H1 (cell line): Measurements from ENCODE around the gene EXD2. TPM values are rescaled to one million over a fixed set of nuclear protein-coding genes. Genes with fewer than 3 reads are reported as not detected.

Experiments used
- CTCF ChIA-PET: fragments of 300-600 bp; sonication (Branson Sonifier 250); formaldehyde crosslinking; loops from one replicate; lab custom pipeline; 2021; ENCODE audit not compliant: partially characterized antibody; lab: Charles Lee
- POLR2A ChIA-PET: fragments of 300-600 bp; sonication (Branson Sonifier 250); formaldehyde crosslinking; loops from one replicate; lab custom pipeline; 2021; ENCODE audit warnings: inconsistent platforms; ENCODE audit not compliant: partially characterized antibody; lab: Charles Lee
- DNase-seq, 2 experiments: peaks; one replicate each; pipeline versions ENCODE4 v3.0.0 to v3.0.0-alpha.2; 2010 to 2022; ENCODE audit warnings: low spot score in 2 of 2, low read depth in 1 of 2, mixed read lengths in 1 of 2
- FAIRE-seq: peaks from 2 replicates; lab custom pipeline; 2011; peaks lifted over from hg19 to GRCh38; lab: Jason Lieb, UNC
- H2AFZ ChIP-seq: 2 replicates; pipeline ENCODE4 v1.8.1; 2012; ENCODE audit warnings: low read length, inconsistent platforms
- H2AK5ac ChIP-seq: 2 replicates; pipeline ENCODE4 v1.6.1; 2013; ENCODE audit warnings: low read depth, low read length
- H2BK120ac ChIP-seq: replicated peaks from 2 replicates; pipeline ENCODE3; 2013; ENCODE audit warnings: low read depth, low read length, inconsistent platforms
- H2BK12ac ChIP-seq: 2 replicates; pipeline ENCODE4 v1.6.1; 2013; ENCODE audit warnings: low read depth, low read length
- H2BK15ac ChIP-seq: 2 replicates; pipeline ENCODE4 v1.6.1; 2013; ENCODE audit warnings: low read length
- H2BK20ac ChIP-seq: 2 replicates; pipeline ENCODE4 v1.6.1; 2013; ENCODE audit warnings: low read length
- H2BK5ac ChIP-seq: 2 replicates; pipeline ENCODE4 v1.6.1; 2013; ENCODE audit warnings: low read depth, low read length
- H3K14ac ChIP-seq: 2 replicates; pipeline ENCODE4 v1.6.1; 2013; ENCODE audit warnings: inconsistent platforms; ENCODE audit not compliant: insufficient read length
- H3K18ac ChIP-seq: 2 replicates; pipeline ENCODE4 v1.6.1; 2013; ENCODE audit warnings: low read length; ENCODE audit errors: extremely low read depth
- H3K23ac ChIP-seq: 2 replicates; pipeline ENCODE4 v1.6.1; 2013; ENCODE audit warnings: inconsistent platforms; ENCODE audit not compliant: insufficient read length
- H3K23me2 ChIP-seq: 2 replicates; pipeline ENCODE4 v1.6.1; 2013; ENCODE audit warnings: low read depth, low read length
- H3K27ac ChIP-seq: 2 replicates; pipeline ENCODE4 v1.6.1; 2011; ENCODE audit warnings: low read depth, low read length, inconsistent platforms
- H3K27me3 ChIP-seq, 4 experiments: replicated peaks in 1 of 4; 1 replicate in 1 of 4; 2 replicates in 3 of 4; pipeline versions ENCODE4 v1.6.1 to v1.8.1; 2011 to 2013; ENCODE audit warnings: low read length in 3 of 4, mild to moderate bottlenecking in 3 of 4, inconsistent platforms in 2 of 4, mixed read lengths in 2 of 4, moderate library complexity in 1 of 4; ENCODE audit not compliant: control insufficient read depth in 3 of 4, insufficient read depth in 3 of 4; ENCODE audit errors: extremely low read depth in 1 of 4
- H3K36me3 ChIP-seq, 4 experiments: 2 replicates each; pipeline versions ENCODE4 v1.6.1 to v1.8.1; 2011 to 2013; ENCODE audit warnings: mild to moderate bottlenecking in 4 of 4, low read length in 3 of 4, moderate library complexity in 2 of 4, control low read depth in 1 of 4, inconsistent platforms in 1 of 4; ENCODE audit not compliant: insufficient read depth in 4 of 4, control insufficient read depth in 2 of 4
- H3K4ac ChIP-seq: replicated peaks from 2 replicates; pipeline ENCODE3; 2013; ENCODE audit warnings: low read length, low read depth, mixed read lengths, inconsistent platforms; ENCODE audit not compliant: insufficient read length
- H3K4me1 ChIP-seq, 4 experiments: replicated peaks in 1 of 4; 1 replicate in 1 of 4; 2 replicates in 3 of 4; pipeline versions ENCODE4 v1.6.1 to v1.8.1; 2011 to 2013; ENCODE audit warnings: low read length in 3 of 4, inconsistent platforms in 2 of 4, mixed read lengths in 1 of 4; ENCODE audit not compliant: insufficient read depth in 4 of 4, control insufficient read depth in 3 of 4
- H3K4me2 ChIP-seq, 2 experiments: 2 replicates each; pipeline versions ENCODE4 v1.6.1 to v1.8.1; 2011 to 2013; ENCODE audit warnings: low read depth in 2 of 2, low read length in 2 of 2, control low read depth in 1 of 2, inconsistent platforms in 1 of 2, mild to moderate bottlenecking in 1 of 2; ENCODE audit not compliant: insufficient read depth in 1 of 2
- H3K4me3 ChIP-seq, 4 experiments: fragments of 200-600, 300-600 bp in 1 of 4; sonication (generic), shearing (Covaris generic), sonication (Bioruptor Twin) in 1 of 4; 2 replicates each; pipeline versions ENCODE4 v1.5.1 to v1.8.1; 2011 to 2016; ENCODE audit warnings: low read length in 4 of 4, low read depth in 3 of 4, control low read depth in 2 of 4, inconsistent platforms in 2 of 4, mild to moderate bottlenecking in 2 of 4, mixed read lengths in 1 of 4, moderate library complexity in 1 of 4; ENCODE audit not compliant: insufficient read depth in 2 of 4; ENCODE audit errors: extremely low read depth in 1 of 4
- H3K56ac ChIP-seq: replicated peaks from 2 replicates; pipeline ENCODE3; 2013; ENCODE audit warnings: low read depth, mild to moderate bottlenecking, mixed read lengths, low read length, inconsistent platforms; ENCODE audit not compliant: insufficient read length
- H3K79me1 ChIP-seq: 2 replicates; pipeline ENCODE4 v1.6.1; 2013; ENCODE audit warnings: low read depth, low read length, control low read depth
- H3K79me2 ChIP-seq, 2 experiments: 2 replicates each; pipeline versions ENCODE4 v1.6.1 to v1.8.1; 2012 to 2013; ENCODE audit warnings: low read length in 2 of 2, mild to moderate bottlenecking in 2 of 2, inconsistent platforms in 1 of 2; ENCODE audit not compliant: insufficient read depth in 2 of 2, control insufficient read depth in 1 of 2
- H3K9ac ChIP-seq, 4 experiments: replicated peaks in 1 of 4; 1 replicate in 1 of 4; 2 replicates in 3 of 4; pipeline versions ENCODE4 v1.6.1 to v1.8.1; 2011 to 2013; ENCODE audit warnings: low read depth in 3 of 4, low read length in 3 of 4, control low read depth in 2 of 4, mild to moderate bottlenecking in 2 of 4, moderate library complexity in 2 of 4, inconsistent platforms in 1 of 4; ENCODE audit errors: extremely low read depth in 1 of 4
- H3K9me3 ChIP-seq, 2 experiments: 2 replicates each; pipeline versions ENCODE4 v1.6.1 to v1.8.1; 2012 to 2013; ENCODE audit warnings: mild to moderate bottlenecking in 2 of 2, moderate library complexity in 2 of 2, control low read depth in 1 of 2, inconsistent platforms in 1 of 2, low read depth in 1 of 2, low read length in 1 of 2, mixed read lengths in 1 of 2; ENCODE audit not compliant: insufficient read depth in 2 of 2
- H4K20me1 ChIP-seq, 2 experiments: replicated peaks in 1 of 2; 2 replicates each; pipeline versions ENCODE3 to v1.8.1; 2011 to 2013; ENCODE audit warnings: inconsistent platforms in 2 of 2, low read length in 2 of 2, mild to moderate bottlenecking in 1 of 2; ENCODE audit not compliant: insufficient read depth in 2 of 2, control insufficient read depth in 1 of 2
- H4K5ac ChIP-seq: 2 replicates; pipeline ENCODE4 v1.6.1; 2013; ENCODE audit warnings: low read length, low read depth, mixed read lengths, inconsistent platforms; ENCODE audit not compliant: insufficient read length
- H4K8ac ChIP-seq: 2 replicates; pipeline ENCODE4 v1.8.0; 2013; ENCODE audit warnings: mild to moderate bottlenecking, moderate library complexity, low read length, inconsistent platforms; ENCODE audit not compliant: insufficient read depth; ENCODE audit errors: extremely low read depth
- H4K91ac ChIP-seq: replicated peaks from 2 replicates; pipeline ENCODE3; 2013; ENCODE audit warnings: low read length, mixed read lengths, inconsistent platforms; ENCODE audit not compliant: insufficient read length
- ASH2L ChIP-seq: fragments of 200-600, 300-600 bp; sonication (generic); IDR thresholded peaks from one replicate; pipeline ENCODE4 v1.7.1; 2017; ENCODE audit warnings: low read length
- BACH1 ChIP-seq: IDR thresholded peaks from 2 replicates; pipeline ENCODE4 v1.6.1; 2012; ENCODE audit warnings: low read length, improper control_type of control experiment
- CTBP2 ChIP-seq: IDR thresholded peaks from 2 replicates; pipeline ENCODE4 v1.7.0; 2011; ENCODE audit warnings: borderline replicate concordance, mild to moderate bottlenecking, moderate library complexity, mixed read lengths, low read length; ENCODE audit not compliant: insufficient read depth, insufficient read length
- E2F6 ChIP-seq: IDR thresholded peaks from 2 replicates; pipeline ENCODE4 v1.6.1; 2012; ENCODE audit warnings: inconsistent platforms
- EP300 ChIP-seq, 2 experiments: IDR thresholded peaks; 1 replicate in 1 of 2; 2 replicates in 1 of 2; pipeline ENCODE4 v1.6.1; 2011 to 2012; ENCODE audit warnings: low read depth in 2 of 2, low read length in 2 of 2, mild to moderate bottlenecking in 2 of 2, borderline replicate concordance in 1 of 2, inconsistent platforms in 1 of 2, moderate library complexity in 1 of 2
- EZH2 ChIP-seq: fragments of 200-600 bp; sonication (generic); IDR thresholded peaks from 2 replicates; pipeline ENCODE4 v1.7.1; 2012; ENCODE audit warnings: low read depth, mild to moderate bottlenecking, moderate library complexity, low read length, inconsistent platforms; ENCODE audit not compliant: severe bottlenecking
- GTF2F1 ChIP-seq: IDR thresholded peaks from 2 replicates; pipeline ENCODE4 v1.6.1; 2012; ENCODE audit warnings: low read depth, low read length, improper control_type of control experiment, borderline replicate concordance
- HDAC2 ChIP-seq, 2 experiments: fragments of 300-600 bp in 1 of 2; sonication (generic) in 1 of 2; IDR thresholded peaks; 2 replicates each; pipeline ENCODE4 v1.6.1; 2011 to 2012; ENCODE audit warnings: low read depth in 2 of 2, low read length in 2 of 2, mild to moderate bottlenecking in 2 of 2, moderate library complexity in 2 of 2, borderline replicate concordance in 1 of 2, inconsistent platforms in 1 of 2
- KDM1A ChIP-seq: fragments of 200-600, 300-600 bp; sonication (generic); IDR thresholded peaks from 2 replicates; pipeline ENCODE4 v1.7.1; 2016; ENCODE audit warnings: mild to moderate bottlenecking, low read length, borderline replicate concordance
- RBBP5 ChIP-seq: IDR thresholded peaks from 2 replicates; pipeline ENCODE4 v1.7.1; 2012; ENCODE audit warnings: low read depth, mild to moderate bottlenecking, inconsistent platforms, low read length, moderate library complexity, borderline replicate concordance
- SIRT6 ChIP-seq: IDR thresholded peaks from one replicate; pipeline ENCODE4 v1.7.1; 2012; ENCODE audit warnings: low read length, inconsistent platforms
- SP2 ChIP-seq: IDR thresholded peaks from 2 replicates; pipeline ENCODE4 v1.6.1; 2012; ENCODE audit warnings: mild to moderate bottlenecking, low read length, inconsistent platforms
- TBP ChIP-seq: IDR thresholded peaks from 2 replicates; pipeline ENCODE4 v1.6.1; 2011; ENCODE audit warnings: low read depth, low read length, improper control_type of control experiment
- TEAD4 ChIP-seq: IDR thresholded peaks from 2 replicates; pipeline ENCODE4 v1.6.1; 2012; ENCODE audit warnings: low read depth, low read length, inconsistent platforms, mixed read lengths
- WGBS, 2 experiments: shearing (Covaris generic) in 1 of 2; methylation state at CpG; one replicate each; pipeline versions ENCODE4 v1.1.6 to v1.1.7; 2013 to 2015; ENCODE audit warnings: low lambda C conversion rate in 2 of 2, mixed read lengths in 2 of 2, inconsistent platforms in 1 of 2, low coverage in 1 of 2, missing lambda C conversion rate in 1 of 2; ENCODE audit not compliant: insufficient replicate concordance in 2 of 2, insufficient coverage in 1 of 2, insufficient read length in 1 of 2; ENCODE audit errors: extremely low coverage in 1 of 2, missing lambda C conversion rate in 1 of 2; 5-methylcytosine and 5-hydroxymethylcytosine counted together
- polyA plus RNA-seq, 7 experiments: library from polyadenylated mRNA; depleted of rRNA in 3 of 7; stranded (reverse) in 5 of 7; unstranded in 2 of 7; fragments of >200 nt in 5 of 7; fragments of 200-250 nt in 2 of 7; gene quantifications; 1 replicate in 5 of 7; 2 replicates in 1 of 7; 4 replicates in 1 of 7; pipeline versions ENCODE4 v1.2.1 to v1.2.3, GENCODE V29; 2011 to 2013; ENCODE audit warnings: missing spikeins in 2 of 7, mixed read lengths in 2 of 7
- total RNA-seq: library from RNA; stranded (reverse); fragmentation: NEBNext Ultra II Directional; extraction: Animal tissue kit (Norgen Biotek cat#: 25700); gene quantifications from 2 replicates; pipeline ENCODE4 v1.2.1, GENCODE V29; 2021

EXD2 gene
- total and polyA plus RNA-seq, 2 of the 8 experiments (the other 6 are each of a cell fraction or from before 2014, with no cell fraction given) = 11.9 to 25.9 TPM

DNA sequence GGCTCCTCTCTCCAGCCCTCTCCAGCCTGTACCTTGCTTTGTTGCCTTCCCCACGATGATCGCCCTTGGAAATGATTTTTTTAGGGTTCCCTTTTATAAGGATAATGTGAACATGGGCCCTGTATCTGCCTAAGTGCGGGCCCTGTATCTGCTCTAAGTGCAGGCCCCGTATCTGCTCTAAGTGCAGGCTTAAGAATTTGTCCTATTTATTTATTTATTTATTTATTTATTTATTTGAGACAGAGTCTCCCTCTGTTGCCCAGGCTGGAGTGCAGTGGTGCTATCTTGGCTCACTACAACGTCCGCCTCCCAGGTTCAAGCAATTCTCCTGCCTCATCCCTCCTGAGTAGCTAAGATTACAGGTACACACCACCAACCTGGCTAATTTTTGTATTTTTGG, 91.2 kb downstream of the EXD2 start:
- H3K9ac ChIP-seq = no peak overlapping the region
- no peak overlapping the region for H3K14ac ChIP-seq
- CTCF ChIA-PET = interaction anchor here (1.6 to 3.3 kb wide), 5 partner anchors 14 to 80 kb away, joined by 5 to 10 read pairs (median 6); no protein-coding TSS in a partner anchor
- no peak overlapping the region for H3K4ac ChIP-seq
- no peak overlapping the region for H2BK20ac ChIP-seq
- no peak for FAIRE-seq
- no peak overlapping the region for H4K91ac ChIP-seq
- DNase-seq = no peak
- H2BK120ac ChIP-seq = no peak overlapping the region
- no peak overlapping the region for H2BK5ac ChIP-seq
- no peak overlapping the region for H4K8ac ChIP-seq
- WGBS, 2 experiments = 90% methylated on average over 6 of the region's 6 CpGs; no CpG with 5 or more reads in 1 of the 2 experiments
- no peaks in the 10 kb centered on the region for H3K36me3 ChIP-seq
- no peaks in the 10 kb centered on the region for H3K9me3 ChIP-seq
- POLR2A ChIA-PET = no interaction called here
- H3K4me2 ChIP-seq = no peak overlapping the region
- no peak overlapping the region for H3K27ac ChIP-seq
- no peak overlapping the region for H2BK15ac ChIP-seq
- no peak overlapping the region for H4K5ac ChIP-seq
- no peak overlapping the region for H3K56ac ChIP-seq
- H3K23me2 ChIP-seq = no peaks in the 10 kb centered on the region
- no peak overlapping the region for H2AK5ac ChIP-seq
- H3K23ac ChIP-seq = no peak overlapping the region
- no peak overlapping the region for H2AFZ ChIP-seq
- H3K4me1 ChIP-seq = no peaks in the 10 kb centered on the region
- H3K4me3 ChIP-seq = no peak overlapping the region
- no peaks in the 10 kb centered on the region; a peak in 1 of 7 replicates for H3K27me3 ChIP-seq
- no peaks in the 10 kb centered on the region for H3K79me1 ChIP-seq
- no peaks in the 10 kb centered on the region for H4K20me1 ChIP-seq
- no peak overlapping the region for H3K18ac ChIP-seq
- no peaks in the 10 kb centered on the region for H3K79me2 ChIP-seq
- H2BK12ac ChIP-seq = no peak overlapping the region
- TF ChIP-seq SIRT6 (no peak), CTBP2 (no peak), EZH2 (no peak), ASH2L (no peak), RBBP5 (no peak), EP300 (IDR thresholded peaks at IDR 0.05; ENCODE audit: borderline replicate concordance in 1 of 2, low read depth in 2 of 2, low read length in 2 of 2) (no peak), KDM1A (no peak), TEAD4 (no peak), SP2 (no peak), TBP (no peak), BACH1 (no peak), HDAC2 (IDR thresholded peaks at IDR 0.05; ENCODE audit: borderline replicate concordance in 1 of 2, low read depth in 2 of 2, low read length in 2 of 2) (no peak), E2F6 (no peak), GTF2F1 (no peak)
